Inflammatory macrophage treated with lipopolysaccharide for 4 hours (primary cell): ENCODE results near the gene VAMP1.
"Not testable (repeated sequence)": the region's sequence is repeated elsewhere in the genome, so short reads cannot be mapped to it uniquely, and the experiment has no call there.

Experiments
- DNase-seq: peaks from one replicate; pipeline ENCODE4 v3.0.0-alpha.2; 2020

Gene VAMP1

GRCh38 chr12:6469092-6469491 lies 1.4 kb downstream of the VAMP1 start:
- no peak for DNase-seq

DNA sequence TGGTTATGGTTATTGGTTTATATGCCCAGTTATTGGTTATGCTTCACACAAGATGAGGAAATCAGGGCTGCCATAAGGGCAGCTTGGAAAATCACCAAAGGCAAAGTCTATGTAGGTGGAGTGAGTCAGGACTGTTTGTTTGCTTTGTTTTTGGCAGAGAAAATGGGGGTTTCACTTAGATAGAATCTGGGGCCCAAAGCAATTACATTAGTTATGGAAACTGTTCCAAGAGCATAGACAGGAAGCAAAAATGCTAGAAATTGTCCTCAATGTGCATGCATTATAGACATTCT lies 2.2 kb downstream of the VAMP1 start:
- DNase-seq = no peak

- not testable (repeated sequence) for DNase-seq
These were observed 2.8 kb downstream of the VAMP1 start for GRCh38 chr12:6467571-6468282.

DNA sequence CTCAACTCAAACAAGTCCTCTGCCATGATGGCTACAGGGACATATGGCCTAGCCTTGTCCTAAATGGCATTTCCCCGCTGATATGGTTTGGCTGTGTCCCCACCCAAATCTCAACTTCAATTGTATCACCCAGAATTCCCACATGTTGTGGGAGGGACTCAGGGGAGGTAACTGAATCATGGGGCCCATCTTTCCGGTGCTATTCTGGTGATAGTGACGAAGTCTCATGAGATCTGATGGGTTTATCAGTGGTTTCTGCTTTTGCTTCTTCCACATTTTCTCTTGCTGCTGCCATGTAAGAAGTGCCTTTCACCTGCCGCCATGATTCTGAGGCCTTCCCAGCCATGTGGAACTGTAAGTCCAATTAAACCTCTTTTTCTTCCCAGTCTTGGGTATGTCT lies 3.7 kb downstream of the VAMP1 start:
- DNase-seq = not testable (repeated sequence)

DNA sequence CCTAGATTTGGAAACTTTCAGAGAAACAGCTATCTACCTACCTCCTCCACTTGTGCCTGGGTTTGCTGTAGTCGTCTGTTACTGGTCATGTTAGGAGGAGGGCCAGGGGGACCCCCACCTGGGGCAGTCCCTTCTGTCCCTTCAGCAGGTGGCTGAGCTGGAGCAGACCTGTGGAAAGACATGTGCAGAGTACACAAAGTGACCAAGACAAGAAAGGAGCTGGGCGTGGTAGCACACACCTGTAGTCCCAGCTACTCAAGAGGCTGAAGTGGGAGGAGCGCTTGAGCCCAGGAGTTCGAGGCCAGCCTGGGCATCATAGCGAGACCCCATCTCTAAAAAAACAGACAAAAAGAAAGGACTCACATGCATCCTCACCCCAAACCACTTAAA lies 4.3 kb downstream of the VAMP1 start:
- DNase-seq = no peak

- DNase-seq = peak; percentile 68
These were observed 4.9 kb downstream of the VAMP1 start for GRCh38 chr12:6465467-6466183.

DNA sequence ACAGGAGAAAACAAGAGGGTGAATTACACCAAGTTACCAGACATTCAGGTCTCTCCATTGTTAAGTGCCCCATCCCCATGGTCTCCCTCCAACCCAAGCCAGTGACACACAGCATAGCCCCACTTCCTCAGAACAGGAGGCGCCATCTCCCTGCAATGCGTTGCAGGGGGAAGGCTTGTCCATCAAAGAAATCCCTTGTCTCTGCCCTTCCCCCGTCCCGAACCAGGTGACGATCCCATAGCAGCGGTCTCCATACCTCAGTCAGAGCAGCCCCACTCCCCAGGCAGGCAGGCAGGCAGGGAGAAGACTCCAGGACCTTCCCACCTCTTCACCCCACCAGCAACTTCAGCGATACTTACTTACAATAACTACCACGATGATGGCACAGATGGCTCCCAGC lies 5.9 kb downstream of the VAMP1 start:
- no peak for DNase-seq

- no peak for DNase-seq
These were observed 6.6 kb downstream of the VAMP1 start for GRCh38 chr12:6463858-6464257.

DNA sequence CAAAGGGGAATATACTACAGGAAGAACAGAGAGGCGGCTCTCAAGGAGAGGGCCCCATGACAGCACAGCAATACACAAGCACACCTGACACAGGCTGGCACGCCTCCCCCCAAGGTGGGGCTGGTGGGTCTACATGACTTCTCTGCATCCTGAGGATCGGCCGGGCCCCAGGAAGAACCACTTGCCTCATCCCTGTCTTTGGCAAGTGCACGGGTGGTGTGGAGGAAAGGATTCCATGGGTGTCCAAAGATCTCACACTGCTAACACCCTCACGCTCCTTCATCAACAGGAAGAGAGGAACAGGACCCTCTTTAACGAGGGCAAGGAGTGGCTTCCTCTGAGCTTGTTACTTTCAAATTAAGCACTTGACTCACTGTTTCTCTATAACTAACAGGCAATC lies 7.3 kb downstream of the VAMP1 start:
- no peak for DNase-seq

DNA sequence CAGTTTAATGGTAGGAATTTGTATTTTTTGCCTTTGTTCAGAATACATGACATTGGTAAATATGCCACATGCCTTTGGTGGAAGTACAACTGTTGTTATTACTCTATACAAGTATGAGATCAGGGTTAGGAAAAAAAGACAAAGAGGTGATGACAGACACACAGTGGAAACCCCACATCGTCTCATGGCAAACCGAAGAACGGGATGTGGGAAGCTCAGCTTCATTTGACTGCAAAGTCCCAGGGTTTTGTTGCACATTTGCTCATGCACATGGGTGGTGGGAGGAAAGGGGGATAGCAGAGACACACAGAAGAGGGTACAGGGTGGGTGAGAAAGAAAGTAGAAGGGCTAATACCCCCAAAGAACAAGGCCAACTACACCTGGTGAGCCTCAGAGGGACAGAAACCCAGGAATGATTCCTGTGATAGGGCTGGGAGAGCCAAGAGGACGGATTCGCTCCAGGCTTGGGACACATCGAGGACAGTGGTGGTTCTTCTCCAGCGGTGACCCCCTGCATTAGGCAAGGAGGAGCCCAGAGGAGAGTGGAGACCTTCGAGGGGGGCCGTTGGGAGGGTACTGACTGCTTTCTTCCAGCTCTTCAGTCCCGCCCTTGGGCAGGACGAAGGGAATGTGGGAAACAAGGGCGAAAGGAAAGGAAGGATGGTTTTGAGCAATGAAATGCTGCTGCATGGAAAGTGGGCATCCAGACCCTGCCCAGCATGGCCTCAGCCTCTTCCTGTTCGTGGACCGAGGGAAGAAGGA lies 8.1 kb downstream of the VAMP1 start:
- peak; percentile 92 for DNase-seq

- DNase-seq = peak; percentile 95
These were observed 8.9 kb downstream of the VAMP1 start for GRCh38 chr12:6461401-6462233.

DNA sequence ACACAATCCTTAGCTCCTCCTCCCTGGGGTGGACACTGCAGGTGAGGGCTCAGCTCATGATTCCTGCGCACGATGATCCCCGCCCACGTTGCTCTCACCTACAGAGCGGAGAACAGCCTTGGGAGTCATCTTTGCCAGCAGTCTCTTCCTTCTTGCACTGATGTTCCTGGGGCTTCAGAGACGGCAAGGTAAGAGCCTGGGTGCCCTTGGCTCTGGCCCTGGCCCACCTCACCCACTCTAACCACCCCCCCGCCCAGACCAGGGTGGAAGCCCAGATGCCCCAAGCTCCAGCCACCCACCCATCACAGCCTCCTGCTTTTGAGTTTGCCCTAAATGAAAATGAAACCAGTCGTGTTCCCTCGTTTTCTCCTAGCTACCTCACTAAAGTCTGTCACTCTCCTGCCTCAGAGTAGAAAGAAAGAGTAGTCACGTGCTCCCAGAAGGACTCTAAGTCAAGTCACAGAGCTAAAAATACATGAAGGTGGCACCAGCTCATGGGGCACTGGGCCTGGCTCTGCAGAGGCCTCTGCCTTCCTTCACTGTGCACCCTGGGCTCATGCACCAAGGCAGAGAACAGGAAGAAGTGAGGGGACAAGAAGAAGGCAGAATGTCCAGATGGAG lies 9.6 kb downstream of the VAMP1 start:
- peak; percentile 75 for DNase-seq

- no peak for DNase-seq
These were observed 11.5 kb downstream of the VAMP1 start for GRCh38 chr12:6459004-6459337.

GRCh38 chr12:6458281-6459003 lies 12.0 kb downstream of the VAMP1 start:
- DNase-seq = no peak

- no peak for DNase-seq
These were observed 13.1 kb downstream of the VAMP1 start for GRCh38 chr12:6457220-6457945.

DNA sequence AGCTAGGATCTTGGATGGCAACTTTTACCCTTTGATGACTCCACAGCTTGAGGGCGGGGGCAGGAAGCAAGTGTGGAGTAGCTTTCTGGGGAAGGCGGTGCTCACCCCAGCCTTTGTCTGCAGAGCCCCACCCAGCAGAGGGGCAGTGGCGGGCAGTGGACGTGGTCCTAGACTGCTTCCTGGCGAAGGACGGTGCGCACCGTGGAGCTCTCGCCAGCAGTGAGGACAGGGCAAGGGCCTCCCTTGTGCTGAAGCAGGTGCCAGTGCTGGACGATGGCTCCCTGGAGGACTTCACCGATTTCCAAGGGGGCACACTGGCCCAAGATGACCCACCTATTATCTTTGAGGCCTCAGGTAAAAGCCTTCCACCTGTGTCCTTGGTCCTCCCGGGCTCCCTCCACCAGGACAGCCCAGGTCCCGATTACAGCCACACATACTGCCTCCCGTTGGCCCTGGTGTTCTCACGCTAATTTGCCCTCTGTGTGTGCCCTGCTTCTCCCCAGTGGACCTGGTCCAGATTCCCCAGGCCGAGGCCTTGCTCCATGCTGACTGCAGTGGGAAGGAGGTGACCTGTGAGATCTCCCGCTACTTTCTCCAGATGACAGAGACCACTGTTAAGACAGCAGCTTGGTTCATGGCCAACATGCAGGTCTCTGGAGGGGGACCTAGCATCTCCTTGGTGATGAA lies 17.4 kb downstream of the VAMP1 start:
- peak; percentile 43 for DNase-seq

DNA sequence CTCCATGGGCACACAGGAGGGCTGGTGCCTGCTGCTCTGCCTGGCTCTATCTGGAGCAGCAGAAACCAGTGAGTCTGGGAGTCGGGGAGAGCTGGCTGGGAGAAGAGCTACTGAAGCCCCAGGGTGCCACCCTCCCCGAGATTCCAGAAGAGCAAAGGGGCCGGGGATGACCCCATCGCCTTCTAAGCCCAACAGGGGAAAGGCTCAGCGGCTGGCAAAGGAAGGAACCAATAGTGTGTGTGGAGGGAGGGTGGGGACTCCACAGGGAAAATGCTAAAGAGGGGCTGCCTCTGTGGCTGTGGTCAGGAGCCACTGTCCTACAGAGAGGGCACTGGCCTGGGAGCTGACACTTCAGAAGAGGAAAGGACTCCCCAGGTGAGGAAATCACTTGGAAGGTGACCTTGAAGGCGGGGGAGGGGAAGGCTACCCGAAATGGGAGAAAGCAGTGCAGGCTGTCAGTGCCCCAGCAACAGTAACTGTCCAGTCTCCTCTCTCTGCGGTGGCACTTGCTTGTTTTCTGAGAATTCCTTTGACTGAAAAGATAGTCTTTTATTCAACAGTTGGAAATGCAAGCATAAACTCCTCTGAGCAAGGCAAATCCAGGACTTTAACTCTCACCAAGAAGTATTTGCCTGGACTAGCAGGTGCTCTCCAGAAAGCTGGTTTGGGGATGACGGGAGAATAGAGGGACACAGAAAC lies 18.1 kb downstream of the VAMP1 start:
- no peak for DNase-seq

- peak; percentile 84 for DNase-seq
These were observed 18.9 kb downstream of the VAMP1 start, which contains the start of gene TAPBPL for GRCh38 chr12:6451348-6452244. Gene TAPBPL (plus strand): TSS chr12:6452042. CDS start chr12:6452249, 207 bp downstream.

GRCh38 chr12:6450869-6451347 lies 19.6 kb downstream of the VAMP1 start:
- no peak for DNase-seq
